Peyer's patch (tissue), 4 donors: ENCODE measurements around the gene OR13J1. TPM values are rescaled to one million over a fixed set of nuclear protein-coding genes. Genes with fewer than 3 reads are reported as not detected.

Experiments used
- DNase-seq, 3 donors: peaks; one replicate each; pipeline ENCODE4 v3.0.0-alpha.2; 2017 to 2019
- H3K27ac ChIP-seq, 4 donors: fragments of 200-600 bp; sonication (generic); one replicate each; pipeline ENCODE4 v1.5.1; 2016 to 2019
- H3K27me3 ChIP-seq, 2 donors: fragments of 200-600 bp; sonication (generic); one replicate each; pipeline ENCODE4 v1.5.1; 2019
- H3K36me3 ChIP-seq, 3 donors: fragments of 200-600 bp; sonication (generic); one replicate each; pipeline ENCODE4 v1.5.1; 2016 to 2019
- H3K4me1 ChIP-seq, 4 donors: fragments of 200-600 bp; sonication (generic); one replicate each; pipeline ENCODE4 v1.5.1; 2016 to 2019
- H3K4me3 ChIP-seq, 4 donors: fragments of 200-600 bp; sonication (generic); 1 replicate in 3 of 4; 2 replicates in 1 of 4; pipeline ENCODE4 v1.5.1; 2016 to 2019; ENCODE audit warnings: mild to moderate bottlenecking in 1 of 4
- H3K9me3 ChIP-seq, 4 donors: fragments of 200-600 bp; sonication (generic); one replicate each; pipeline ENCODE4 v1.5.1; 2016 to 2019; ENCODE audit warnings: mild to moderate bottlenecking in 1 of 4
- CTCF ChIP-seq, 6 experiments: fragments of 450-650 bp in 4 of 6; fragments of 200-600 bp in 2 of 6; sonication (generic) in 1 of 6; IDR thresholded peaks; one replicate each; pipeline ENCODE4 v1.5.1; 2017 to 2019; ENCODE audit warnings: antibody characterized with exemption in 6 of 6, mild to moderate bottlenecking in 3 of 6, moderate library complexity in 1 of 6
- POLR2A ChIP-seq, 2 donors: fragments of 450-650 bp; IDR thresholded peaks; one replicate each; pipeline ENCODE4 v1.5.1; 2017; ENCODE audit warnings: antibody characterized with exemption in 2 of 2, mild to moderate bottlenecking in 2 of 2, moderate library complexity in 2 of 2
- total RNA-seq, 4 donors: library from RNA; depleted of rRNA; stranded (reverse); fragments of >200 nt; gene quantifications; one replicate each; pipeline ENCODE4 v1.1.0, GENCODE V29; 2016

OR13J1 gene
- total RNA-seq, 4 donors from 2014 or later: not detected

- Histone ChIP-seq H3K4me1 (peaks cover 0 to 23% (median 15%) of the 10 kb centered on the region in 4 donors), H3K9me3 (no peaks in the 10 kb centered on the region), H3K27ac (peak overlapping the region in 1 of 4 donors; percentile 42), H3K36me3 (no peaks in the 10 kb centered on the region), H3K4me3 (no peak overlapping the region), H3K27me3 (no peaks in the 10 kb centered on the region)
- TF ChIP-seq POLR2A (IDR thresholded peaks at IDR 0.05) (no peak), CTCF (IDR thresholded peaks at IDR 0.05) (peak in 3 of 6 experiments; percentile 20 to 47 (median 37))
- no peak for DNase-seq
Observed at GRCh38 chr9:35835216-35835632, 35.0 kb downstream of the OR13J1 start.

GRCh38 chr9:35834260-35835215, 35.7 kb downstream of the OR13J1 start:
- DNase-seq: no peak
- Histone ChIP-seq H3K9me3 (no peaks in the 10 kb centered on the region), H3K27me3 (no peaks in the 10 kb centered on the region), H3K4me3 (no peak overlapping the region), H3K27ac (peak overlapping the region in 2 of 4 donors; percentile 28 to 59), H3K4me1 (peaks cover 5 to 30% (median 17%) of the 10 kb centered on the region in 4 donors), H3K36me3 (no peaks in the 10 kb centered on the region)
- TF ChIP-seq CTCF (IDR thresholded peaks at IDR 0.05): no peak
- TF ChIP-seq POLR2A (IDR thresholded peaks at IDR 0.05): no peak

GRCh38 chr9:35832814-35833213, 37.4 kb downstream of the OR13J1 start:
- no peaks in the 10 kb centered on the region for H3K27me3 ChIP-seq
- no peaks in the 10 kb centered on the region for H3K36me3 ChIP-seq
- peak overlapping the region in 1 of 4 donors; percentile 59 for H3K27ac ChIP-seq
- H3K9me3 ChIP-seq: no peaks in the 10 kb centered on the region
- H3K4me3 ChIP-seq: no peak overlapping the region
- TF ChIP-seq CTCF (IDR thresholded peaks at IDR 0.05): no peak
- TF ChIP-seq POLR2A (IDR thresholded peaks at IDR 0.05): no peak
- H3K4me1 ChIP-seq: peaks cover 5 to 31% (median 17%) of the 10 kb centered on the region in 4 donors
- DNase-seq: no peak

GRCh38 chr9:35831040-35831439, 39.2 kb downstream of the OR13J1 start:
- H3K4me3 ChIP-seq: no peak overlapping the region
- no peak for DNase-seq
- no peaks in the 10 kb centered on the region for H3K36me3 ChIP-seq
- H3K4me1 ChIP-seq: peaks cover 5 to 28% (median 17%) of the 10 kb centered on the region in 4 donors
- TF ChIP-seq CTCF (IDR thresholded peaks at IDR 0.05) (no peak), POLR2A (IDR thresholded peaks at IDR 0.05) (no peak)
- H3K27ac ChIP-seq: no peak overlapping the region
- H3K9me3 ChIP-seq: no peaks in the 10 kb centered on the region
- H3K27me3 ChIP-seq: no peaks in the 10 kb centered on the region

- H3K4me1 ChIP-seq: peaks cover 5 to 18% (median 16%) of the 10 kb centered on the region in 4 donors
- no peaks in the 10 kb centered on the region for H3K27me3 ChIP-seq
Observed at GRCh38 chr9:35829764-35830096, 40.5 kb downstream of the OR13J1 start.

More at GRCh38 chr9:35829764-35830096, 40.5 kb downstream of the OR13J1 start:
- Histone ChIP-seq H3K36me3 (no peaks in the 10 kb centered on the region), H3K9me3 (no peaks in the 10 kb centered on the region), H3K27ac (peak overlapping the region; percentile 88 to 98 (median 96)), H3K4me3 (peak overlapping the region; percentile 63 to 99 (median 82))
- no peak for DNase-seq
- no peak for TF ChIP-seq CTCF (IDR thresholded peaks at IDR 0.05)
- no peak for TF ChIP-seq POLR2A (IDR thresholded peaks at IDR 0.05)
